Esophagus muscularis mucosa (tissue), 4 donors: ENCODE measurements around the gene GPR6.

ENCODE experiments used
- EP300 ChIP-seq: sonication (generic); formaldehyde crosslinking; IDR thresholded peaks from one replicate; pipeline ENCODE4 v1.6.1; 2017; ENCODE audit warnings: antibody characterized with exemption
- POLR2A ChIP-seq: fragments of 450-650 bp; IDR thresholded peaks from one replicate; pipeline ENCODE4 v1.6.1; 2017; ENCODE audit warnings: antibody characterized with exemption, moderate library complexity, mild to moderate bottlenecking, low read depth
- POLR2AphosphoS5 ChIP-seq, 2 donors: sonication (generic); formaldehyde crosslinking; IDR thresholded peaks; one replicate each; pipeline ENCODE4 v1.6.1; 2017; ENCODE audit warnings: antibody characterized with exemption in 2 of 2
- TF ChIP-seq, protein P1 (sequence below), 3 experiments: fragments of 200-600 bp in 2 of 3; fragments of 450-650 bp in 1 of 3; sonication (generic) in 2 of 3; IDR thresholded peaks; one replicate each; pipeline ENCODE4 v1.5.1; 2017 to 2019; ENCODE audit warnings: antibody characterized with exemption in 3 of 3, mild to moderate bottlenecking in 2 of 3, moderate library complexity in 1 of 3

DNA sequence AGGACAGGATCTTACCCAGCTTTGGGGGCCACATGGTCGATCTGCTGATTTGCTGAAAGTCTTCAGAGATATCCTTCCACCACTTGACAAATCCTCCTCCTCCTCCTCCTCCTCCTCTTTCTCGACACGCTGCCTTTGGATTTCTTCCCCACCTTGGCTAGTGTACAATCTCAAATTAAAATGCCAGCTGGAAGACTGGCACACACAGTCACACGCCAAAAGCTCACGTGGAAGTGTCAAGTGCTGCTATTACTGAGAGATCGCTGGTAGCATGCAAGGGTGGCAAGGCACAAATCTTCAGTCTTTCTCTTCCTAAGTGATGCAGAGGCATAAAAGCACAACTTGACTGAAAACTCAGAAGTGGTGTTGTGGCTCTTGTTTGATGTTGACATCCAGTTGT is 35.3 kb downstream of the GPR6 start:
- no peak for TF ChIP-seq EP300
- TF ChIP-seq, protein P1, sequence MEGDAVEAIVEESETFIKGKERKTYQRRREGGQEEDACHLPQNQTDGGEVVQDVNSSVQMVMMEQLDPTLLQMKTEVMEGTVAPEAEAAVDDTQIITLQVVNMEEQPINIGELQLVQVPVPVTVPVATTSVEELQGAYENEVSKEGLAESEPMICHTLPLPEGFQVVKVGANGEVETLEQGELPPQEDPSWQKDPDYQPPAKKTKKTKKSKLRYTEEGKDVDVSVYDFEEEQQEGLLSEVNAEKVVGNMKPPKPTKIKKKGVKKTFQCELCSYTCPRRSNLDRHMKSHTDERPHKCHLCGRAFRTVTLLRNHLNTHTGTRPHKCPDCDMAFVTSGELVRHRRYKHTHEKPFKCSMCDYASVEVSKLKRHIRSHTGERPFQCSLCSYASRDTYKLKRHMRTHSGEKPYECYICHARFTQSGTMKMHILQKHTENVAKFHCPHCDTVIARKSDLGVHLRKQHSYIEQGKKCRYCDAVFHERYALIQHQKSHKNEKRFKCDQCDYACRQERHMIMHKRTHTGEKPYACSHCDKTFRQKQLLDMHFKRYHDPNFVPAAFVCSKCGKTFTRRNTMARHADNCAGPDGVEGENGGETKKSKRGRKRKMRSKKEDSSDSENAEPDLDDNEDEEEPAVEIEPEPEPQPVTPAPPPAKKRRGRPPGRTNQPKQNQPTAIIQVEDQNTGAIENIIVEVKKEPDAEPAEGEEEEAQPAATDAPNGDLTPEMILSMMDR (IDR thresholded peaks at IDR 0.05), result no peak
- TF ChIP-seq POLR2A, result no peak
- no peak for TF ChIP-seq POLR2AphosphoS5 (IDR thresholded peaks at IDR 0.05)
